Panc1 (cell line): ENCODE data around the gene SEL1L2. TPM values are rescaled to one million over a fixed set of nuclear protein-coding genes. Genes with fewer than 3 reads are reported as not detected.

ENCODE experiments used
- ATAC-seq: fragments of 200-7000 bp; cut with Tn5 transposase; 2 replicates; pipeline ENCODE4 v1.9.1; 2020; ENCODE audit warnings: mild to moderate bottlenecking, moderate library complexity
- BruUV-seq: library from RNA; stranded (reverse); fragments of 400-500 nt; replicated peaks from 2 replicates; lab custom pipeline; 2021; lab: Mats Ljungman, UMichigan
- CTCF ChIA-PET: fragments of 300-600 bp; sonication (Branson Sonifier 250); formaldehyde crosslinking; loops from one replicate; lab custom pipeline; 2022; ENCODE audit warnings: antibody characterized with exemption; lab: Charles Lee
- POLR2A ChIA-PET: fragments of 300-600 bp; sonication (Branson Sonifier 250); formaldehyde crosslinking; loops from one replicate; lab custom pipeline; 2022; ENCODE audit warnings: antibody characterized with exemption; lab: Charles Lee
- DNase-seq: peaks from one replicate; pipeline ENCODE4 v3.0.0-alpha.2; 2010; ENCODE audit warnings: low read depth, low spot score
- H3K27ac ChIP-seq: 2 replicates; pipeline ENCODE4 v1.5.1; 2011; ENCODE audit warnings: mild to moderate bottlenecking, low read length, inconsistent platforms
- H3K27me3 ChIP-seq: fragments of 200-500 bp; sonication (Bioruptor generic); 2 replicates; pipeline ENCODE4 v1.6.0; 2014; ENCODE audit warnings: low read length, inconsistent platforms; ENCODE audit not compliant: control insufficient read depth, insufficient read depth
- H3K36me3 ChIP-seq: fragments of 200-500 bp; sonication (Bioruptor generic); 2 replicates; pipeline ENCODE4 v1.5.1; 2014; ENCODE audit warnings: inconsistent platforms, mild to moderate bottlenecking, low read length, moderate library complexity; ENCODE audit not compliant: control insufficient read depth, insufficient read depth
- H3K4me1 ChIP-seq: 2 replicates; pipeline ENCODE4 v1.5.1; 2011; ENCODE audit warnings: inconsistent platforms, mild to moderate bottlenecking, low read length, moderate library complexity; ENCODE audit not compliant: control insufficient read depth, insufficient read depth
- H3K4me3 ChIP-seq, 2 experiments: 2 replicates each; pipeline ENCODE4 v1.5.1; 2011 to 2012; ENCODE audit warnings: low read depth in 2 of 2, low read length in 2 of 2, mild to moderate bottlenecking in 2 of 2, inconsistent platforms in 1 of 2, moderate library complexity in 1 of 2
- H3K9me3 ChIP-seq: fragments of 200-500 bp; sonication (Bioruptor generic); 2 replicates; pipeline ENCODE4 v1.5.1; 2014; ENCODE audit warnings: low read depth, mild to moderate bottlenecking, inconsistent platforms, low read length, moderate library complexity; ENCODE audit not compliant: control insufficient read depth, insufficient read depth
- CTCF ChIP-seq: fragments of 450-650 bp; IDR thresholded peaks from 2 replicates; pipeline ENCODE4 v1.5.1; 2017; ENCODE audit warnings: mild to moderate bottlenecking
- POLR2AphosphoS5 ChIP-seq: IDR thresholded peaks from 2 replicates; pipeline ENCODE4 v1.6.1; 2012; ENCODE audit warnings: mild to moderate bottlenecking, low read depth, low read length, moderate library complexity
- REST ChIP-seq, 2 experiments: IDR thresholded peaks; 2 replicates each; pipeline ENCODE4 v1.6.1; 2011 to 2012; ENCODE audit warnings: low read depth in 2 of 2, control low read depth in 1 of 2, low read length in 1 of 2, mild to moderate bottlenecking in 1 of 2, moderate library complexity in 1 of 2; ENCODE audit not compliant: insufficient read depth in 1 of 2
- SIN3A ChIP-seq: IDR thresholded peaks from 2 replicates; pipeline ENCODE4 v1.6.1; 2012; ENCODE audit warnings: low read depth, mild to moderate bottlenecking, low read length, moderate library complexity, borderline replicate concordance; ENCODE audit not compliant: insufficient read depth
- TCF7L2 ChIP-seq: IDR thresholded peaks from 2 replicates; pipeline ENCODE4 v1.6.1; 2011; ENCODE audit warnings: mild to moderate bottlenecking, low read depth, low read length, inconsistent platforms
- in situ Hi-C: cut with HindIII; loops from 2 replicates; pipeline ENCODE4 v1.10.0; 2016; ENCODE audit warnings: low sequenced_read_pairs, low pct_unique_long_range_greater_than_20kb
- intact Hi-C: fragments of 100-400 bp; cut with micrococcal nuclease; formaldehyde crosslinking; loops from one replicate; pipeline ENCODE4 v1.10.0; 2022; ENCODE audit not compliant: unreplicated experiment
- total RNA-seq: library from RNA; stranded (reverse); gene quantifications from one replicate; pipeline ENCODE4 v1.2.1, GENCODE V29; 2021; ENCODE audit not compliant: unreplicated experiment

The SEL1L2 gene
- total RNA-seq, 1 experiment from 2014 or later = not detected

- BruUV-seq = no TSS peak
- DNase-seq = no peak
- Histone ChIP-seq H3K4me3 (no peak overlapping the region), H3K4me1 (no peaks in the 10 kb centered on the region), H3K27ac (no peak overlapping the region), H3K9me3 (no peaks in the 10 kb centered on the region), H3K27me3 (no peaks in the 10 kb centered on the region), H3K36me3 (no peaks in the 10 kb centered on the region)
- intact Hi-C loops = no loop called here
- POLR2A ChIA-PET = no interaction called here
- no peak for ATAC-seq
- TF ChIP-seq REST (IDR thresholded peaks at IDR 0.05; ENCODE audit: insufficient read depth in 1 of 2, low read depth in 2 of 2, low read length in 1 of 2) (no peak), SIN3A (no peak), POLR2AphosphoS5 (no peak), CTCF (no peak), TCF7L2 (no peak)
- in situ Hi-C loops = no loop called here
- CTCF ChIA-PET = no interaction called here
Observed at GRCh38 chr20:13941031-13941430, 49.4 kb downstream of the SEL1L2 start.

GRCh38 chr20:13936781-13937576 lies 53.4 kb downstream of the SEL1L2 start:
- Histone ChIP-seq H3K36me3 (no peaks in the 10 kb centered on the region), H3K4me1 (no peaks in the 10 kb centered on the region), H3K27ac (no peak overlapping the region), H3K4me3 (no peak overlapping the region), H3K9me3 (no peaks in the 10 kb centered on the region), H3K27me3 (no peaks in the 10 kb centered on the region)
- in situ Hi-C loops = no loop called here
- no TSS peak for BruUV-seq
- CTCF ChIA-PET = no interaction called here
- POLR2A ChIA-PET = no interaction called here
- TF ChIP-seq POLR2AphosphoS5 (no peak), TCF7L2 (no peak), CTCF (no peak), SIN3A (no peak), REST (IDR thresholded peaks at IDR 0.05; ENCODE audit: insufficient read depth in 1 of 2, low read depth in 2 of 2, low read length in 1 of 2) (no peak)
- intact Hi-C loops = no loop called here
- DNase-seq (no peak), ATAC-seq (no peak)
